Activated CD4-positive, CD25-positive, alpha-beta regulatory T cell treated with anti-CD3 and anti-CD28 coated beads, Interleukin-2, amount 50 U/mL, for 72 hours (primary cell): ENCODE data around the gene ACTN2.
"Not testable (repeated sequence)": the region's sequence is repeated elsewhere in the genome, so short reads cannot be mapped to it uniquely, and the experiment has no call there.

Experiments
- DNase-seq: peaks from one replicate; pipeline ENCODE4 v3.0.0; 2021

ACTN2 gene

GRCh38 chr1:236685917-236686814, at the start of gene ACTN2:
Gene ACTN2, plus strand, starts transcription at chr1:236686499. Its CDS starts 175 bp downstream, at chr1:236686674.
- peak; percentile 42 for DNase-seq

DNA sequence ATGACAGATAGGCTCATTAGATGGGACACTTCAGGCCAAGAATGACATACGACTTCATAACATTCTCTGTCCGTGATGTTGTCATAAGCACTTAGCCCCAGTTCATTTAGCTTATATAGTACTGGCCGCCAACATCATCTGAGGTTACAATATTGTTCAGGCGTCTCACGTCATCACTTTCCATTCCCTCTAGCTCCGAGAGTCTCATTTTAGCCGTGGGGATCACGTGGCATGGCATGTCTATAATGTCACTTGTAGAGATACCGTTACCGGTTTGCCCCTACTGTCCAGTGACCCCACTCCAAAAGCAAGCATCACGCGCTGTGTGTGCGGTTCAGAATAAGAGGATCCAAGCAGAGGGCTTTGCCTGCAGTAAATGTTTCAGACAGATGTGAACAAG, 47.4 kb upstream of the ACTN2 start:
- DNase-seq = no peak

- no peak for DNase-seq
Observed at GRCh38 chr1:236639686-236640085, 46.6 kb upstream of the ACTN2 start.

GRCh38 chr1:236642763-236643162, 43.5 kb upstream of the ACTN2 start:
- no peak for DNase-seq

- no peak for DNase-seq
Observed at GRCh38 chr1:236645016-236645680, 41.2 kb upstream of the ACTN2 start.

DNA sequence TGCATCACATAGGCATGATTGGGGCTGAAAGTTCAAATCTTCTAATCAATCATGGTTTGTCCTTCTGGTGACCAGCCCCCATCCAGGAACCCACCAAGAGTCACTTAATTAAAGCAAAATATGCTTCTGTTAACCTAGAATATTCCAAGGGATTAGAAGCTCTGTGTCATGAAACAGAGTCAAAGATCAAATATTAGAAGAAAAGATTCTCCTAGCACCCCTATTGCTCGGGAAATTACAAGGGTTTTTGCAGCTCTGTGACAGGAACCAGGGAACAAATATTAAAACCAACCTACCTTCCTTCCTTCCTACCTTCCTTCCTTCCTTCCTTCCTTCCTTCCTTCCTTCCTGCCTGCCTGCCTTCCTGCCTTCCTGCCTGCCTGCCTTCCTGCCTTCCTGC, 31.8 kb upstream of the ACTN2 start:
- DNase-seq = no peak

DNA sequence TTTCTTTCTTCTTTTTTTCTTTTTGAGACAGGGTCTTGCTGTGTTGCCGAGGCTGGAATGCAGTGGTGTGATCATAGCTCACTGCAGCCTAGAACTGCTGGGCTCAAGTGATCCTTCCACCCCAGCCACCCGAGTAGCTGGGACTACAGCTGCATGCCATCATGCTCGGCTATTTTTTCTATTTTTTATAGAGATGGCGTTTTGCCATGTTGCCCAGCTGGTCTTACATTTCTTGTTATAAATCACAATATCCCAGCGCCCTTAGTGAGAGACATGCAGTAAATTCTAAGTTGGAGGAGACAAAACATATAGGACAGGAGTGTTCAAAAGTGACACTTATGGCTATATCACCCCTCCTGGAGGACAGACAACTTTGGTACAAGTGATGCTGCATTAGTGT, 31.3 kb upstream of the ACTN2 start:
- no peak for DNase-seq

DNA sequence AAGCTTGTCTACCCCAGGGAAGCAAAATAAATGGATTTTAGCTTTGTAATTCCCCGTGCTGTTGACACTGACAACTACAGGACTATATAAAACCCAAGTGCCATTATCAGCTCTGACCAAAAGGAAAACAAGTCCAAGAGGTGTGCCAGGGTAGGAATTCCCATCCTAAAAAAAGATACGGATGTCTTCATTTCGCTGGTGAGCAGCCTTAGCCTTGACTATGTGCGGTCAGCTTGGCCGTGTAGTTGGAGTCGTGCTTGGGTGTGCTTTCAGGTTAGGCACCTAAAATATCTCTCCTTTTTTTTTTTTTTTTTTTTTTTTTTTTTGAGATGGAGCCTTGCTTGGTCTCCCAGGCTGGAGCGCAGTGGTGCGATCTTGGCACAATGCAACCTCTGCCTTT, 28.9 kb upstream of the ACTN2 start:
- DNase-seq = no peak

GRCh38 chr1:236659792-236660587, 26.3 kb upstream of the ACTN2 start:
- no peak for DNase-seq

DNA sequence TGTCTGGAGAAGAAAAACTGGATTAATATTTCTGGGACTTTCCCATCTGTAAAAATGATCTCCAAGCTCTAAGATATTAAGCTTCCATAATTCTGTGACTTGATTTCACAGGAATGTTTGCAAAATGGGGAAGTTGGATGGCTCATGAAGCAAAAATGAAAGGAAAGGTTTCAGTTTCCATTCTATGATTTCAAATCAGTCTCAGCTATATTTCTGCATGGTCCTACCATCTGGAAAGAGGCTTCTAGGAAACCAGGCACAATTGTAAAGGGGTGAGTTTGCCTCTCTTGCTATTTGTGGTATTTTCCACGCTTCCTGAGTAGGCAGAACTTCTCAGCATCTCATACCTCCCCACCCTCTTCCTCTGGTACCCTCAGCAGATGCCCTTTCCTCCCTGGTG, 22.4 kb upstream of the ACTN2 start:
- no peak for DNase-seq

- DNase-seq = not testable (repeated sequence)
Observed at GRCh38 chr1:236668909-236669308, 17.4 kb upstream of the ACTN2 start.

- no peak for DNase-seq
Observed at GRCh38 chr1:236670060-236670459, 16.2 kb upstream of the ACTN2 start.

DNA sequence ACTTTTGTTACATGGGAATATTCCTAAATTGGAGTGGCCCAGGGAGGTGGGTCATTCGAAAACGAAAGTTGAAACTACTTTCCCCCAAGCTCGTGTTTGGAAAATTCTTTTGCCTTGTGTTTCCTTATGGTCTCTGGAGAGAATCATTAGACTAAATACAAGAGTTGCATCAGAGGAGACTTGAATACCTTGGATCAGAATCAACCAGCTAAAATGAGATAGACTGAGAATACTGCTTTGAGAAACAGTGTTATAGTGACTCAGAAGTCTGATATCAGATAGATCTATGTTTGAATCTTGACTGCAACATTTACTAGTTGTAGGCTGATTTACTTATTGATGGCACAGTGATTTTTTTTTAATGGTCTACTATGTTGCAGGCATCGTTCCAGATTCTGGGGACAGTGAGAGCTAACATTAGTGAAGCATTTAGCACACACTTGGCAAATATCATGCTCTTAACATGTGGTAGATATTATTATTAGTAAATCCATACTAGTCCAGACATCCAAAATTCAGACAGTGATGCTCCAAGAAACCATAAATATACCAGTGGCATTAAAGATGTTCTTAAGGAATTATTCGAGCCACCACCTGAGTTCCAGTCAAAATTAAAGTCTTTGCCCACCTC, 12.9 kb upstream of the ACTN2 start:
- no peak for DNase-seq

DNA sequence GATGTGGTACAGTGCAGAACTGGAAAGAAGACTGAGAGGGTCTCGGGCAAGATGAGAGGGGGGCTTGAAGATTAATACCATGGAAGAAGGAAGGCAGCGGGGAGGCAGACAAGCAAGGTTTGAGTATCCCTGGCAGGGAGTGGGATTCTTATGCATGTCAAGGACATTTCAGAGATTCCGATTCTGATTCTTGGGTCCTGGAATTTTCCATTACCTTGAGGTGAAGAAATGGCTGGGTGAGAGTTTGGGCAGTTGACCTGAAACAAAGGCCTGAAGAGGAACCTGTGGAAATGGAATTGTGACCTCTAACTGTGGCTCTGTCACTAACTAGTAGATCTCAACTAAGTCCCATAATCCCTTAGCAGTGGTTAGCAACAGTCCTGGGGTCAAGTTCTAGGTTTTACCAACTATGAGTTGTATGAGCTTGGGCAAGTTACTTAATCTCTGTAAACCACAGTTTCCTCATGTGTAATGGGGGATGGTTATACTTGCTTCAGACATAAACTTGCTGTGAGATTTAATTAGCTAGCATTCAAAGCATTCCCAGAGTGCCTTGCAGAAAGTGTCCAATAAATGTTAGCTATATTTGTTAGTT, 8.6 kb upstream of the ACTN2 start:
- no peak for DNase-seq

DNA sequence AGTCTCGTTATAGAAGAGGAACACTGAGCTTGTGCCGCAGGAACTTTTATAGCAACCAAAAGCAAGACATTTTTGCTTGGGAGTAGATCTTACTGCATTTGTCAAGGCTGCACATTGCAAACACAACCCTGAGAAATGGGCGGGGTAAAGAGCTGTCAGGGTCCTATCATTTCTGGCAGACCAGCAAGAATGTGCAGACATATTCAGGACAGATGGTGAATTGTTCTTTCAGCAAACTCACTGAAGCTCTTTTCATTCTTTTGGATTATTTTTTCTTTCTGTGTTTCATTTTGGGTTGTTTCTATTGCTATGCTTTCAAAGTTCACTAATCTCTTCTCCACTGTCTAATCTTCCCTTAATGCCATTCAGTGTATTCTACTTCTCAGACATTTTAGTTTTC, 5.1 kb upstream of the ACTN2 start:
- DNase-seq = no peak

DNA sequence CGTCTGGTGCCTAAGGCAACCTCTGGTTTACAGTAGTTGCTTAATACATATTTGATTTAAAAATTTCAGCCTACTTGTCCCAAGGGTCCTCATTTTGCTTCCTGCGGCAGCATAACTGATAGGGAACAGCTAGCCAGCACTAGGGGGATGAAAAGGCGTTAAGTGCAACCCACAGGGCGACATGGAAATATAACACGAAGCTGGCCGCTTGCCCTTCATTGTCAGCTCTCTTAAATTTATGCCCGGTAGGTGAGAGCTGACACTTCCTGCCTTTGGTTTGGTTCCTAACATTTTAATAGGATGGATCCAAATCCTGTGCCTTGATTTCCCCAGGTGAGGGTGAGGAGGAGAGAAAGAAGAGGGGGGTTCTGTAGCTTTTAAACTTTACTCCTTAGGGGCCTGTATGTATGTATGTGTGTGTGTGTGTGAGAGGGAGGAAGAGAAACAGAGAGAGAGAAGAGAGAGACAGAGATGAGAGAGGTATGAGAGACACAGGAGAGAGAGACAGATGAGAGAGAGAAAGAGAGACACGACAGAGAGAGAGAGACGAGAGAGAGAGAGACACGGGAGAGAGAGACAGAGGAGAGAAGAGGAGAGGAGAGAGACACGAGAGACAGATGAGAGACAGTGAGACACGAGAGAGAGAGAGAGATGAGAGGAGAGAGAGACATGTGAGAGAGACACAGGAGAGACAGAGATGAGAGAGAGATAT, 938 bp upstream of the ACTN2 start:
- no peak for DNase-seq

DNA sequence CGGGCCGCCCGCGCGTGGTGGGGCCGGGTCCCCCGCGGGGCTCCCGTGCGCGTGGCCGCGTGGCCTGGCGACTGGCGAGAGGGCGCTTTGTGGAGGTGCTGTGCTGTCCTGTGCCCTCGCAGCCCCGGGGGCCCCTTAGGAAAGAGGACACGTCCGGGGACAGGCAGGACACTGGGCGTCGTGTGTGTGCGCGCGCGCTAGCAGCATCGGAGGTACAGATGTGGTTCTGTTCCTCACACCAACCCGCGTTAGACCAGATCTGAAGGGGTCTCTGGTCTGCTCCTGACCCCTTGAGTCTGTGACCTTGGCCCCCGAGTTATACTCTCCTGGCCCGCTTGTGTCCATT, 489 bp downstream of the ACTN2 start:
- no peak for DNase-seq

DNA sequence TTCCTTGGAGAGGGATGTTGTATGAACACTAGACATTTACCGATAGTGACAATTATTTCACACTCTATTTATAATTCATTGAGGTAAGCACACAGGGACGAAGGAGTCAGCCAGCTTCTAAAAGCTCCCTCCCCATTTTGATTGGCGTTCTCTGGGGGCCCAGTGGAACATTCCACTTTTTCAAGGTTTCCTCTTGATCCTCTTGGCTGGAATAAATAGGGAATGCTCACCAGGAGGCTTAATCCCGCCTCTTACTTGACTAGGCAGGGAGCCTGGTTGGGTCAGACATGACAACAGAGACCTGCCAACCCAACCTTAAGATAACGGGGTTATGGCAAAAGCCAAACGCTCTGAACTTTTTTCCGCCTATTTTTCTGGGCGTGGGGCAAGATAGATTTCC, 974 bp downstream of the ACTN2 start:
- no peak for DNase-seq

DNA sequence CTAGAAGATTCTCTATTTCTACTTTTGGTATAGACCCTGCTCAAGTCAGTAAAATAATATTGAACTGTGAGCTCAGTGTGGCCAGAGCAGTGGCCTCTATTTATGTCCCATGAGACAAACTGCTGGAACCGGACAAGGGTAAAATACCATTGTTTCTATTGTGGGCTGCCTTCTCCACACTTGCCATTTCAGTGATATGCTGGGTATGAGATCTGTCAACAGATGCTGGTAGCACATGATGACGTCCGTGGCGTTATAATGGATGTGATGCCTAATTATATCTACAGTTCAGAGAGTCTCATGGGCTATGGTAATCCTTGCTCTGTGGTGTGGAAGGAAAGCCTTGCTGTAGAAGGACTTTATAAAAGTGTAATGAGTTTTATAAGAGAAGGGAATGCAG, 2.4 kb downstream of the ACTN2 start:
- DNase-seq = no peak

- no peak for DNase-seq
Observed at GRCh38 chr1:236689713-236690569, 3.6 kb downstream of the ACTN2 start.

GRCh38 chr1:236691348-236691747, 5.0 kb downstream of the ACTN2 start:
- DNase-seq = no peak
